GM12878 (cell line): ENCODE measurements around the gene OTULINL. TPM values are rescaled to one million over a fixed set of nuclear protein-coding genes. Genes with fewer than 3 reads are reported as not detected.

Experiments used
- ATAC-seq: fragments of 200-7000 bp; cut with Tn5 transposase; 3 replicates; pipeline ENCODE4 v1.9.1; 2020; ENCODE audit warnings: mild to moderate bottlenecking, moderate library complexity
- BruUV-seq: library from RNA; stranded (reverse); fragments of 400-500 nt; replicated peaks from 2 replicates; lab custom pipeline; 2021; lab: Mats Ljungman, UMichigan
- CTCF ChIA-PET: fragments of 300-600 bp; sonication (Branson Sonifier 250); formaldehyde crosslinking; extraction: SDS; loops from one replicate; lab custom pipeline; 2021; ENCODE audit warnings: inconsistent platforms; lab: Yijun Ruan, JAX
- POLR2A ChIA-PET: fragments of 350-600 bp; formaldehyde crosslinking; extraction: SDS; loops from one replicate; lab custom pipeline; 2021; ENCODE audit warnings: inconsistent platforms; lab: Charles Lee
- RAD21 ChIA-PET: fragments of 300-600 bp; sonication (Branson Sonifier 250); formaldehyde crosslinking; loops from one replicate; lab custom pipeline; 2023; ENCODE audit warnings: antibody characterized with exemption; ENCODE audit not compliant: unreplicated experiment; lab: Charles Lee
- SMC1A ChIA-PET: fragments of 300-600 bp; sonication (Branson Sonifier 250); formaldehyde crosslinking; loops from one replicate; lab custom pipeline; 2023; ENCODE audit not compliant: unreplicated experiment, uncharacterized antibody; lab: Charles Lee
- DNase-seq: peaks from one replicate; pipeline ENCODE4 v3.0.0-alpha.2; 2011; ENCODE audit warnings: low read depth, low spot score
- FAIRE-seq: peaks from 3 replicates; lab custom pipeline; 2011; peaks lifted over from hg19 to GRCh38; lab: Jason Lieb, UNC
- H2AFZ ChIP-seq: 2 replicates; pipeline ENCODE4 v1.6.0; 2011; ENCODE audit warnings: low read depth, low read length, control low read depth; ENCODE audit not compliant: control insufficient read depth
- H3K27ac ChIP-seq: 2 replicates; pipeline ENCODE4 v1.5.1; 2011; ENCODE audit warnings: control low read depth; ENCODE audit not compliant: control insufficient read depth, insufficient read depth
- H3K27me3 ChIP-seq, 2 experiments: replicated peaks in 1 of 2; 2 replicates each; pipeline versions ENCODE4 v1.6.0 to v1.6.1; 2011; ENCODE audit warnings: low read length in 1 of 2; ENCODE audit not compliant: control insufficient read depth in 2 of 2, insufficient read depth in 2 of 2
- H3K36me3 ChIP-seq, 2 experiments: 2 replicates each; pipeline ENCODE4 v1.5.1; 2011; ENCODE audit warnings: low read length in 1 of 2; ENCODE audit not compliant: control insufficient read depth in 2 of 2, insufficient read depth in 2 of 2
- H3K4me1 ChIP-seq: 2 replicates; pipeline ENCODE4 v1.6.1; 2011; ENCODE audit warnings: mild to moderate bottlenecking, low read length, moderate library complexity, mixed read lengths; ENCODE audit not compliant: control insufficient read depth, insufficient read depth
- H3K4me2 ChIP-seq: 2 replicates; pipeline ENCODE4 v1.6.0; 2011; ENCODE audit warnings: control low read depth; ENCODE audit not compliant: control insufficient read depth, insufficient read depth
- H3K4me3 ChIP-seq: fragments of 200-600 bp; sonication (generic); 2 replicates; pipeline ENCODE4 v1.5.1; 2016
- H3K79me2 ChIP-seq: 2 replicates; pipeline ENCODE4 v1.6.0; 2011; ENCODE audit warnings: low read length; ENCODE audit not compliant: control insufficient read depth, insufficient read depth
- H3K9ac ChIP-seq: 2 replicates; pipeline ENCODE4 v1.8.0; 2011; ENCODE audit warnings: low read length, control low read depth, mixed read lengths; ENCODE audit not compliant: control insufficient read depth, insufficient read depth
- H3K9me3 ChIP-seq: replicated peaks from 3 replicates; pipeline ENCODE4 v1.5.1; 2011; ENCODE audit warnings: mild to moderate bottlenecking, low read length; ENCODE audit not compliant: control insufficient read depth, insufficient read depth
- H4K20me1 ChIP-seq: 2 replicates; pipeline ENCODE4 v1.6.0; 2011; ENCODE audit not compliant: control insufficient read depth, insufficient read depth
- BCLAF1 ChIP-seq: fragments of 450-650 bp; IDR thresholded peaks from 2 replicates; pipeline ENCODE4 v1.6.1; 2017; ENCODE audit warnings: antibody characterized with exemption, mild to moderate bottlenecking, moderate library complexity
- CBX3 ChIP-seq: fragments of 200-600 bp; sonication (generic); IDR thresholded peaks from 2 replicates; pipeline ENCODE4 v1.6.1; 2016; ENCODE audit warnings: low read depth, borderline replicate concordance
- CREM ChIP-seq: IDR thresholded peaks from 2 replicates; pipeline ENCODE4 v1.6.1; 2014; ENCODE audit warnings: antibody characterized with exemption, low read depth
- NR2F1 ChIP-seq: fragments of 450-650 bp; conservative IDR thresholded peaks from 2 replicates; pipeline ENCODE4 v1.6.1; 2017; ENCODE audit warnings: mild to moderate bottlenecking
- in situ Hi-C: fragments of 300-500 bp; cut with MboI; formaldehyde crosslinking; loops from 9 replicates; pipeline ENCODE4 v1.14.3; 2018; ENCODE audit warnings: mixed read lengths
- intact Hi-C: fragments of 100-400 bp; cut with micrococcal nuclease; formaldehyde crosslinking; loops from one replicate; pipeline ENCODE4 v1.14.2; 2022; ENCODE audit not compliant: unreplicated experiment
- polyA plus RNA-seq, 11 experiments: library from polyadenylated mRNA; depleted of rRNA in 4 of 11; unstranded in 6 of 11; stranded (reverse) in 5 of 11; fragments of >200 nt; fragmentation: Nextera tagmentation in 4 of 11; fragmentation: Illumina TruSeq in 1 of 11; extraction: Ambion mirVana in 4 of 11; extraction: Trizol in 1 of 11; gene quantifications; 1 replicate in 1 of 11; 2 replicates in 10 of 11; pipeline versions ENCODE4 v1.2.1 to v1.2.3, GENCODE V29; 2011 to 2016; ENCODE audit warnings: inconsistent platforms in 2 of 11, missing spikeins in 2 of 11, low read depth in 1 of 11
- total RNA-seq, 4 experiments: library from RNA; depleted of rRNA in 3 of 4; stranded (reverse); fragments of >200 nt in 3 of 4; fragmentation: Illumina TruSeq in 1 of 4; extraction: Trizol in 1 of 4; gene quantifications; 2 replicates each; pipeline versions ENCODE4 v1.2.1 to v1.2.3, GENCODE V29; 2013 to 2021
- TF ChIP-seq, protein P1 (sequence below): IDR thresholded peaks from 2 replicates; pipeline ENCODE4 v1.6.1; 2012; ENCODE audit warnings: low read length, inconsistent platforms

The OTULINL gene
- total and polyA plus RNA-seq, 10 of the 15 experiments (the other 5 are each of a cell fraction or from before 2014, with no cell fraction given), result 0.60 to 4.7 (median 1.8) TPM

DNA sequence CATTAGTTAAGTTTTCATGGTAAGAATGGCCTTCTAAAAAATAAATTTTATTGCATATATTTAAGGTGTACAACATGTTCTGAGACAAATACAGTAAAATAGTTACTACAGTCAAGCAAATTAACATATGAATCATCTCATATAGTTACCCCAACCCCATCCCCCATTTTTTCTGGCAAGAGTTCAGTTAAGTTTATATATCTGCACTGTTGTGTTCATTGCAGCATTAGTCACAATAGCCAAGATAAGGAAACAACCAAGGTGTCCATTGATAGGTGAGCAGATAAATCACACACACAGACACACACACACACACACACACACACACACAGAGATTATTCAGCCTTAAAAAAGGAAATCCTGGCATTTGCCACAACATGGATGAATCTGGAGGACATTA lies 45.7 kb downstream of the OTULINL start:
- Histone ChIP-seq H2AFZ (no peak overlapping the region), H3K4me1 (no peaks in the 10 kb centered on the region), H3K9ac (no peak overlapping the region), H3K9me3 (no peaks in the 10 kb centered on the region), H3K79me2 (no peaks in the 10 kb centered on the region), H3K27ac (no peak overlapping the region), H3K27me3 (no peaks in the 10 kb centered on the region), H3K4me3 (no peak overlapping the region), H3K36me3 (no peaks in the 10 kb centered on the region), H3K4me2 (no peak overlapping the region), H4K20me1 (no peaks in the 10 kb centered on the region)
- ChIA-PET SMC1A (no interaction called here), CTCF (no interaction called here), POLR2A (no interaction called here), RAD21 (no interaction called here)
- intact Hi-C loops, result no loop called here
- DNase-seq (no peak), ATAC-seq (no peak), FAIRE-seq (no peak)
- BruUV-seq, result no TSS peak
- TF ChIP-seq, protein P1, sequence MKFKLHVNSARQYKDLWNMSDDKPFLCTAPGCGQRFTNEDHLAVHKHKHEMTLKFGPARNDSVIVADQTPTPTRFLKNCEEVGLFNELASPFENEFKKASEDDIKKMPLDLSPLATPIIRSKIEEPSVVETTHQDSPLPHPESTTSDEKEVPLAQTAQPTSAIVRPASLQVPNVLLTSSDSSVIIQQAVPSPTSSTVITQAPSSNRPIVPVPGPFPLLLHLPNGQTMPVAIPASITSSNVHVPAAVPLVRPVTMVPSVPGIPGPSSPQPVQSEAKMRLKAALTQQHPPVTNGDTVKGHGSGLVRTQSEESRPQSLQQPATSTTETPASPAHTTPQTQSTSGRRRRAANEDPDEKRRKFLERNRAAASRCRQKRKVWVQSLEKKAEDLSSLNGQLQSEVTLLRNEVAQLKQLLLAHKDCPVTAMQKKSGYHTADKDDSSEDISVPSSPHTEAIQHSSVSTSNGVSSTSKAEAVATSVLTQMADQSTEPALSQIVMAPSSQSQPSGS, result no peak
- no peak for TF ChIP-seq CREM
- TF ChIP-seq CBX3, result no peak
- no peak for TF ChIP-seq NR2F1
- no peak for TF ChIP-seq BCLAF1
- in situ Hi-C loops, result no loop called here
